ENCODE measurements around the gene SNAP25. TPM values are rescaled to one million over a fixed set of nuclear protein-coding genes. Genes with fewer than 3 reads are reported as not detected.

Gene SNAP25
- total RNA-seq, 1 experiment from 2014 or later, result not detected

DNA sequence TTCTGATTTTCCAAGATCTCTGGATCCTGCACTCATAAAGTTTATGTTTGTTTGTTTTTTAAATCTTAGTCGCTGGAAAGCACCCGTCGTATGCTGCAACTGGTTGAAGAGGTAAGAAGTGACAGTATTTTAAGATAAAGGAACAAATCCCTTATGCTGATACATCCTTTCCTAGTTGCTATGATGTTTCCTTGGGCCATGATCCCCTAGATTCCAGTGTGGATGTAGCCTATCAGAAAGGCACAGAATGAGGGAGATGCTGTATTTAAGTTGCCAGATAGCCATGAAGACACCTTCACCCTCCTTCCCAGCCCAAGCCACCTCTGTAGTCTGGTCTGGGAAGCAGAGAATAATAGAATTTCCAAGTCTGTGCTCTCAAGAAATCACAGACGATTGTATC lies 59.0 kb downstream of the SNAP25 start:
- Histone ChIP-seq H2AFZ (ENCODE audit: low read length) (no peak overlapping the region), H3K4me2 (ENCODE audit: low read length) (no peak overlapping the region), H3F3A (ENCODE audit: low read length, unreplicated experiment) (no peaks in the 10 kb centered on the region), H3K9ac (ENCODE audit: low read length) (no peak overlapping the region), H3K4me3 (ENCODE audit: low read length) (no peak overlapping the region), H3K79me2 (ENCODE audit: low read length) (no peaks in the 10 kb centered on the region), H3K9me2 (replicated peaks; ENCODE audit: low read length) (no peaks in the 10 kb centered on the region), H4K20me1 (ENCODE audit: low read length) (no peaks in the 10 kb centered on the region), H3K9me3 (ENCODE audit: low read length) (no peaks in the 10 kb centered on the region), H3K27me3 (ENCODE audit: low read length) (peaks cover 86% of the 10 kb centered on the region), H3K27ac (ENCODE audit: low read length) (no peak overlapping the region), H3K36me3 (ENCODE audit: low read depth, low read length) (no peaks in the 10 kb centered on the region), H3K4me1 (ENCODE audit: insufficient read depth, low read length) (no peaks in the 10 kb centered on the region)
- TF ChIP-seq EZH2 (IDR thresholded peaks at IDR 0.05; ENCODE audit: low read length, unreplicated experiment) (no peak), EZH2phosphoT487 (IDR thresholded peaks at IDR 0.05; ENCODE audit: borderline replicate concordance, low read length) (no peak)
- TF ChIP-seq, protein P1, sequence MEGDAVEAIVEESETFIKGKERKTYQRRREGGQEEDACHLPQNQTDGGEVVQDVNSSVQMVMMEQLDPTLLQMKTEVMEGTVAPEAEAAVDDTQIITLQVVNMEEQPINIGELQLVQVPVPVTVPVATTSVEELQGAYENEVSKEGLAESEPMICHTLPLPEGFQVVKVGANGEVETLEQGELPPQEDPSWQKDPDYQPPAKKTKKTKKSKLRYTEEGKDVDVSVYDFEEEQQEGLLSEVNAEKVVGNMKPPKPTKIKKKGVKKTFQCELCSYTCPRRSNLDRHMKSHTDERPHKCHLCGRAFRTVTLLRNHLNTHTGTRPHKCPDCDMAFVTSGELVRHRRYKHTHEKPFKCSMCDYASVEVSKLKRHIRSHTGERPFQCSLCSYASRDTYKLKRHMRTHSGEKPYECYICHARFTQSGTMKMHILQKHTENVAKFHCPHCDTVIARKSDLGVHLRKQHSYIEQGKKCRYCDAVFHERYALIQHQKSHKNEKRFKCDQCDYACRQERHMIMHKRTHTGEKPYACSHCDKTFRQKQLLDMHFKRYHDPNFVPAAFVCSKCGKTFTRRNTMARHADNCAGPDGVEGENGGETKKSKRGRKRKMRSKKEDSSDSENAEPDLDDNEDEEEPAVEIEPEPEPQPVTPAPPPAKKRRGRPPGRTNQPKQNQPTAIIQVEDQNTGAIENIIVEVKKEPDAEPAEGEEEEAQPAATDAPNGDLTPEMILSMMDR (conservative IDR thresholded peaks at IDR 0.05; ENCODE audit: low read depth, low read length), result no peak
- no peak for DNase-seq
- ChIA-PET CTCF (no interaction called here), POLR2A (ENCODE audit: unreplicated experiment) (no interaction called here)
- ATAC-seq, result no peak
- intact Hi-C loops (cut with micrococcal nuclease), result no loop called here
- no TSS peak for BruUV-seq (replicated peaks)

DNA sequence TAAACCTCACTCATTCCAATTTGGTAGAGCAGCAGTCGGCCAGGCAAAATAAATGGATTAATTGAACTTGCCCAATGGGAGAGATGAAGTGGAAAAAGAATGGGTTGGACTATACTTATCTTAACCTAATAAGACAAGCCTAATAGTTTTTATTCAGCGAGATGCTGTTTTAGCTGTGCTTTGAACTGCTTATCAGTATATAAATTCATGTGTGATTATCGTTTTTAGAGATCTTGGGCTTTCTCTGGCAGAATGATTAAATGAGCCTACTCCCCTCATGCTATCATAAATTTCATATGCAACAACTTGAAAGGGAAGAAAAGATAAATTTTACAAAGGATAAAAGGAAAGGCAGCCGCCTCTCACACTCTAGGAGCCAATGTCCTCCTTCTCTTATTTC lies 59.8 kb downstream of the SNAP25 start:
- intact Hi-C loops (cut with micrococcal nuclease), result no loop called here
- Histone ChIP-seq H3K9ac (ENCODE audit: low read length) (no peak overlapping the region), H3F3A (ENCODE audit: low read length, unreplicated experiment) (no peaks in the 10 kb centered on the region), H3K4me3 (ENCODE audit: low read length) (no peak overlapping the region), H2AFZ (ENCODE audit: low read length) (no peak overlapping the region), H3K27me3 (ENCODE audit: low read length) (peaks cover 86% of the 10 kb centered on the region), H3K4me2 (ENCODE audit: low read length) (no peak overlapping the region), H3K4me1 (ENCODE audit: insufficient read depth, low read length) (no peaks in the 10 kb centered on the region), H3K27ac (ENCODE audit: low read length) (no peak overlapping the region), H4K20me1 (ENCODE audit: low read length) (no peaks in the 10 kb centered on the region), H3K36me3 (ENCODE audit: low read depth, low read length) (no peaks in the 10 kb centered on the region), H3K79me2 (ENCODE audit: low read length) (no peaks in the 10 kb centered on the region), H3K9me3 (ENCODE audit: low read length) (no peaks in the 10 kb centered on the region), H3K9me2 (replicated peaks; ENCODE audit: low read length) (no peaks in the 10 kb centered on the region)
- POLR2A ChIA-PET (ENCODE audit: unreplicated experiment), result no interaction called here
- ATAC-seq (no peak), DNase-seq (no peak)
- no TSS peak for BruUV-seq (replicated peaks)
- CTCF ChIA-PET, result no interaction called here
- TF ChIP-seq, protein P1 (conservative IDR thresholded peaks at IDR 0.05; ENCODE audit: low read depth, low read length), result no peak
- TF ChIP-seq EZH2phosphoT487 (IDR thresholded peaks at IDR 0.05; ENCODE audit: borderline replicate concordance, low read length), result no peak
- no peak for TF ChIP-seq EZH2 (IDR thresholded peaks at IDR 0.05; ENCODE audit: low read length, unreplicated experiment)

- H3K9me2 ChIP-seq (replicated peaks; ENCODE audit: low read length), result no peaks in the 10 kb centered on the region
- no peaks in the 10 kb centered on the region for H3K36me3 ChIP-seq (ENCODE audit: low read depth, low read length)
- BruUV-seq (replicated peaks), result no TSS peak
- DNase-seq (no peak), ATAC-seq (no peak)
- no peak overlapping the region for H3K4me3 ChIP-seq (ENCODE audit: low read length)
- no peaks in the 10 kb centered on the region for H4K20me1 ChIP-seq (ENCODE audit: low read length)
- no peaks in the 10 kb centered on the region for H3K79me2 ChIP-seq (ENCODE audit: low read length)
- POLR2A ChIA-PET (ENCODE audit: unreplicated experiment), result no interaction called here
- no peak overlapping the region for H2AFZ ChIP-seq (ENCODE audit: low read length)
- TF ChIP-seq EZH2 (IDR thresholded peaks at IDR 0.05; ENCODE audit: low read length, unreplicated experiment) (no peak), EZH2phosphoT487 (IDR thresholded peaks at IDR 0.05; ENCODE audit: borderline replicate concordance, low read length) (no peak)
- TF ChIP-seq, protein P1 (conservative IDR thresholded peaks at IDR 0.05; ENCODE audit: low read depth, low read length), result no peak
- CTCF ChIA-PET, result no interaction called here
- intact Hi-C loops (cut with micrococcal nuclease), result no loop called here
- no peak overlapping the region for H3K27ac ChIP-seq (ENCODE audit: low read length)
- H3K4me1 ChIP-seq (ENCODE audit: insufficient read depth, low read length), result no peaks in the 10 kb centered on the region
- H3K9me3 ChIP-seq (ENCODE audit: low read length), result no peaks in the 10 kb centered on the region
- H3K4me2 ChIP-seq (ENCODE audit: low read length), result no peak overlapping the region
- no peak overlapping the region for H3K9ac ChIP-seq (ENCODE audit: low read length)
- peaks cover 90% of the 10 kb centered on the region for H3K27me3 ChIP-seq (ENCODE audit: low read length)
- H3F3A ChIP-seq (ENCODE audit: low read length, unreplicated experiment), result no peaks in the 10 kb centered on the region
Measured at GRCh38 chr20:10280018-10280908, 61.6 kb downstream of the SNAP25 start.
